Stimulated activated naive CD8-positive, alpha-beta T cell treated with anti-CD3 and anti-CD28 coated beads, Interleukin-15, Interleukin-2, amounts not matched to agents 100 ng/mL and 50 ng/mL, for 24 hours (primary cell): Measurements from ENCODE around the gene CLPTM1L.
"Not testable (repeated sequence)": the region's sequence is repeated elsewhere in the genome, so short reads cannot be mapped to it uniquely, and the experiment has no call there.

Source experiments
- H3K27ac Mint-ChIP-seq: one replicate; pipeline ENCODE4 v1.8.0; 2021; ENCODE audit warnings: mild to moderate bottlenecking, mixed read lengths
- H3K27me3 Mint-ChIP-seq: one replicate; pipeline ENCODE4 v1.8.0; 2021; ENCODE audit warnings: mixed read lengths
- H3K36me3 Mint-ChIP-seq: one replicate; pipeline ENCODE4 v1.8.0; 2021; ENCODE audit warnings: low read depth, mixed read lengths
- H3K4me1 Mint-ChIP-seq: one replicate; pipeline ENCODE4 v1.8.0; 2021; ENCODE audit warnings: low read depth, mixed read lengths
- H3K4me3 Mint-ChIP-seq: one replicate; pipeline ENCODE4 v1.8.0; 2021; ENCODE audit warnings: mild to moderate bottlenecking, mixed read lengths
- H3K9me3 Mint-ChIP-seq: one replicate; pipeline ENCODE4 v1.8.0; 2021; ENCODE audit warnings: mixed read lengths

CLPTM1L gene

DNA sequence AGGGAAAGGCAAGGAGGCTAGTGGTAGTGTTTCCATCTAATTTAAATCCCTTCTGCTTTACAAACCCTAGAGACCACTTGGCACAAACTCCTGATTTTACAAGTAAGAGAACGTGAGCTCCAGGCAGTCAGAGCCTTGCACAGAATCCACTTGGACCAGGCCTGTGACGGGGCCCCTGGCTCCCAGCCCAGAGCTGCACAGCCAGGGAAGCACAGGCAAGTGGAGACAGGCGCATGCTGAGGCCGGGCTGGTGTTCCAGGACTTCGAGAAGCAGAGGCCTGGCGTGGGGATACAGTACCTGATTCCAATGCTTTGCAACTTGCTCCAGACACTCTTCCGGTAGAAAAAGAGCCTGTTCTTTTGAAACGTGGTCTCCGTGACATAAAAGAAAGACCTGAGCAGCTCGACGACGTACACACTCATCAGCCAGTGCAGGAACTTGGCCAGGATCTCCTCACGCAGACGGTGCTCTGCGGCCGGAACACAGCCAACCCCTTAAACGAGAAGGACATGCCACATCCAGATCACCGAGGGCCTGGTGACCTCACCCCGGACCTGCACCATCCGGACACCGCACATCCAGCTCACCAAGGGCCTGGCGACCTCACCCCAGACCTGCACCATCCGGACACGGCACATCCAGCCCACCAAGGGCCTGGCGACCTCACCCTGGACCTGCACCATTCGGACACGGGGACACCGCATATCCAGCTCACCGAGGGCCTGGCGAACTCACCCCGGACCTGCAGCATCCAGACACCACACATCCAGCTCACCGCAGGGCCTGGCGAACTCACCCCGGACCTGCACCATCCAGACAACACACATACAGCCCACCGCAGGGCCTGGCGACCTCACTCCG, 62.5 kb downstream of the CLPTM1L start:
- no peaks in the 10 kb centered on the region for H3K4me1 Mint-ChIP-seq
- no peaks in the 10 kb centered on the region for H3K9me3 Mint-ChIP-seq
- H3K4me3 Mint-ChIP-seq, result no peak overlapping the region
- H3K36me3 Mint-ChIP-seq, result peaks cover 11% of the 10 kb centered on the region
- H3K27me3 Mint-ChIP-seq, result no peaks in the 10 kb centered on the region
- no peak overlapping the region for H3K27ac Mint-ChIP-seq

DNA sequence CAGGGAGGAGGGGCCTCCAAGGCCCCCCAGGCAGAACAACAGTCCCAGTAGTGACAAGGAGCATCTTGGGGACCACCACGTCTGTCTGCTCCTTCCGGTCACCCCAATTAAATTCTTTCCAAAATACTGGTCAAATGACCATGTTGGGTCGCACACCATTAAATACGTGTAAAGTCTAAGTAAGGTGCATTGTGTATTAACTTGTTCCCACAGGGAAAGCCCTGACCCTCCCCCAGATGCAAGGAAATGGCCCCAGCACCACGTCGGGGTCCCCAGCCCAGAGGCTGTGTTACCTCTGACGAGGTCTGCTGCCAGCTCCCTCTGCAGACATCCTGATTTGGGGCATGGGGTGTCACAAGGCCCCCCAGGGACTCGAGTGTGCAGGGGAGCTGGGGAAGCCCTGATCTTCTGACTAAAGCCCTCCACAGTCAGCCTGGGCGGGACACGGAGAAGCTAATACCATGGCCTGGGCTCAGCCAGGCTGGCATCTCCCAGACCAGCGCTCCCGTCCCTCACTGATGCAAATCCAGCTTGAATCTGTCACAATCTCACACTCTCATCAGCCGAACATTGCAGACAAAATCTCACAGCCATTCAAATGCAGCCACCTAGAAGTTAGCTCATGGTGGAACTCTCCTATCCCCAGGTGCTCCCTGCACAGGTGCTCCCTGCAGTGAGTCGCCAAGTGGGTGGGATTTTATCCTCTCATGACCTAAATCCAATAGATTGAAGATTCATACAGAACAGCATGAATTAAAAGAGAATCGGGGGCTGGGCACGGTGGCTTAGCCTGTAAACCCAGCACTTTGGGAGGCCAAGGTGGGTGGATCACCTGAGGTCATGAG, 63.6 kb downstream of the CLPTM1L start:
- no peaks in the 10 kb centered on the region for H3K4me1 Mint-ChIP-seq
- H3K4me3 Mint-ChIP-seq, result no peak overlapping the region
- H3K27me3 Mint-ChIP-seq, result no peaks in the 10 kb centered on the region
- no peaks in the 10 kb centered on the region for H3K9me3 Mint-ChIP-seq
- H3K27ac Mint-ChIP-seq, result no peak overlapping the region
- peaks cover 11% of the 10 kb centered on the region for H3K36me3 Mint-ChIP-seq

GRCh38 chr5:1280177-1281037, 64.5 kb downstream of the CLPTM1L start:
- Mint-ChIP-seq H3K27ac (no peak overlapping the region), H3K4me3 (no peak overlapping the region), H3K36me3 (peaks cover 11% of the 10 kb centered on the region), H3K27me3 (no peaks in the 10 kb centered on the region), H3K9me3 (no peaks in the 10 kb centered on the region), H3K4me1 (no peaks in the 10 kb centered on the region)

DNA sequence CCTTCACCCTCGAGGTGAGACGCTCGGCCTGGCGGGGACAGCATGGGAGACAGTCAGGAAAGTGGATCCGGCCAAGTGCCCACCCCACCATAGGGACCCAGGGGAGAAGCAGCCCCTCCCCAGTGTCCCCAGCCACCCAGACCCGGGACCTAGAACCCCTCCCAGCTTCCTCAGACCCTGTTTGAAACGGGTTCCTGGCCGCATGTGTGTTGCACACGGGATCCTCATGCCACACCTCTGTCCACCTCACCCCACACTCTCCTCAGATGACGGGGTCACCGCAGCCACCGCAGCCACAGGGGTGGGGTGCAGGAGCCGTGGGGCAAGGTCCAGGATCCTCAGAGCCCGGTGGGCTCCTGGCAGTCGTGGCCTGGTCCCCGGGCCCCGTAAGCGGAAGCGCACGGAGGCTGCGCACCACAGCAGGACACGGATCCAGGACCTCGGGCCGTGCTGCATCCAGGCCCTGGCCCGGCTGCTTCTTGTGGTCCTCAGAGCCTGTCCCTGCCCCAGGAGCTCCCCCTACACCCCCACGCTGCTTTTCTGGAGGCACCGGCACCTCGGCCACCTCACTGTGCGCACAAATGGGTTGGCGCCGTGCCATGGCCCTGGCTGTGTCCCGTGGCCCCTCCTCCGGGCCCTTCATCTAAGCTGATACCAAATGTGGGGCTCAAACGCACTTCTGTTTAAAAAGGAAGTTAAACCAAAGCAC, 65.3 kb downstream of the CLPTM1L start:
- no peak overlapping the region for H3K4me3 Mint-ChIP-seq
- H3K9me3 Mint-ChIP-seq, result no peaks in the 10 kb centered on the region
- H3K27me3 Mint-ChIP-seq, result no peaks in the 10 kb centered on the region
- H3K27ac Mint-ChIP-seq, result no peak overlapping the region
- peaks cover 11% of the 10 kb centered on the region for H3K36me3 Mint-ChIP-seq
- no peaks in the 10 kb centered on the region for H3K4me1 Mint-ChIP-seq

GRCh38 chr5:1278656-1279442, 66.0 kb downstream of the CLPTM1L start:
- Mint-ChIP-seq H3K9me3 (no peaks in the 10 kb centered on the region), H3K27ac (no peak overlapping the region), H3K27me3 (no peaks in the 10 kb centered on the region), H3K36me3 (peaks cover 11% of the 10 kb centered on the region), H3K4me3 (no peak overlapping the region), H3K4me1 (no peaks in the 10 kb centered on the region)

DNA sequence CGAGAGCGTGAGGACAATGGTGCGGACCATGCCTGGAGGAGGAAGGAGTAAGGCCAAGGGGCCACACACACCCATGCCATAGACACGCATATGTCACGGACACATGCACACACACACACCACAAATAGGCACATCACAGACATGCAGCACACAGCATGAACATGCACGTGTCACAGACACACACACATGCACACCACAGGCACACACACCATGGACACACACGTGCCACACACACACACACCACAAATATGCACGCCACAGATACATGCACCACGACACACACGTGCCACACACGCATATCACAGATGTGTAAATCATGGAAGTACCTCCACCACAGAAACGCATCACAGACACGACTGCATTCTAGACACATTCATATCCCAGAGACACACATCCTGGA, 66.7 kb downstream of the CLPTM1L start:
- Mint-ChIP-seq H3K4me1 (no peaks in the 10 kb centered on the region), H3K4me3 (no peak overlapping the region), H3K27me3 (no peaks in the 10 kb centered on the region), H3K36me3 (peaks cover 11% of the 10 kb centered on the region), H3K9me3 (no peaks in the 10 kb centered on the region), H3K27ac (no peak overlapping the region)

GRCh38 chr5:1277781-1278180, 67.1 kb downstream of the CLPTM1L start:
- H3K4me1 Mint-ChIP-seq, result no peaks in the 10 kb centered on the region
- peaks cover 11% of the 10 kb centered on the region for H3K36me3 Mint-ChIP-seq
- no peak overlapping the region for H3K27ac Mint-ChIP-seq
- H3K4me3 Mint-ChIP-seq, result no peak overlapping the region
- H3K27me3 Mint-ChIP-seq, result no peaks in the 10 kb centered on the region
- H3K9me3 Mint-ChIP-seq, result no peaks in the 10 kb centered on the region

- H3K36me3 Mint-ChIP-seq, result peaks cover 11% of the 10 kb centered on the region
- no peak overlapping the region for H3K27ac Mint-ChIP-seq
- no peaks in the 10 kb centered on the region for H3K4me1 Mint-ChIP-seq
- no peaks in the 10 kb centered on the region for H3K27me3 Mint-ChIP-seq
- H3K4me3 Mint-ChIP-seq, result no peak overlapping the region
- H3K9me3 Mint-ChIP-seq, result no peaks in the 10 kb centered on the region
Observed at GRCh38 chr5:1277331-1277730, 67.6 kb downstream of the CLPTM1L start.

DNA sequence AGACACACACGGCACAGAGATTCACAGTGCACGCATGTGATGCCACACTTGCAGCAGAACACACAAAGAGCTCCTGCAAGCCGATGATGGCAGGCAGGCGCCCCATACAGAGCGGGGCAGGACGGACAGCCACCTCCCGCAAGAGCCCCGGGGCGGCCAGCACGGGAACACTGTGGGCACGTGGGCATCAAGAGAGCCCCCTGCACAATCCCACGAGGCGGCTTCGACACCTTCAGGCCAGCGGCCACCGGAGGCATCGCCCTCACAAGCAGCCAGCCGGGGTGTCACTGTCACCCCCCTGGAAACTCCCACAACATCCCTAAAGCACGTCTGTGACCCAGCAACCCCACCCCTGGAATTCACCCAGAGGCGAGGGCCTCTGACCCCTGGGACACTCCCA, 68.0 kb downstream of the CLPTM1L start:
- H3K4me3 Mint-ChIP-seq, result no peak overlapping the region
- no peak overlapping the region for H3K27ac Mint-ChIP-seq
- peaks cover 12% of the 10 kb centered on the region for H3K36me3 Mint-ChIP-seq
- H3K27me3 Mint-ChIP-seq, result no peaks in the 10 kb centered on the region
- H3K9me3 Mint-ChIP-seq, result no peaks in the 10 kb centered on the region
- no peaks in the 10 kb centered on the region for H3K4me1 Mint-ChIP-seq

DNA sequence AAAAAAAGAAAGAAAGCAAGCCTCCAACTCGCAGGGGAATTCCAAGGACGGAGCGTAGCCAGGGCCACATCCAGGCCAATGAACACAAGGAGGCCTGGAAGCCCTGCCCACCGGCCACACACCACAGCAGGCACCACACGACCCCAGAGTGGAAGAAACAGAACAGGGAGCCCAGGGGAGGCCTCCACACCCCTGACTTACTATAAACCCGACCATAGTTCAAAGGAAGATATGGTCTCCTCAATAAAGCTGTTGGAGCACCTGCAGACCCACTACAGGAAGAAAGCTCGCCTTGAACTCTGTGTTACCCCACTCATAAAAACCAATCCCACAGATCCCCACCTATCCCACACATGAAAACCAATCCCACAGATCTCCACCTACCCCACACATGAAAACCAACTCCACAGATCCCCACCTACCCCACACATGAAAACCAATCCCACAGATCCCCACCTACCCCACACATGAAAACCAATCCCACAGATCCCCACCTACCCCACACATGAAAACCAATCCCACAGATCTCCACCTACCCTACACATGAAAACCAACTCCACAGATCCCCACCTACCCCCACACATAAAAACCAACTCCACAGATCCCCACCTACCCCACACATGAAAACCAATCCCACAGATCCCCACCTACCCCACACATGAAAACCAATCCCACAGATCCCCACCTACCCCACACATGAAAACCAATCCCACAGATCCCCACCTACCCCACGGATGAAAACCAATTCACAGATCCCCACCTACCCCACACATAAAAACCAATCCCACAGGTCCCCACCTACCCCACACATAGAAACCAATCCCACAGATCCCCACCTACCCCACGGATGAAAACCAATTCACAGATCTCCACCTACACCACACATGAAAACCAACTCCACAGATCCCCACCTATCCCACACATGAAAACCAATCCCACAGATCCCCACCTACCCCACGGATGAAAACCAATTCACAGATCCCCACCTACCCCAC, 69.2 kb downstream of the CLPTM1L start:
- H3K27ac Mint-ChIP-seq, H3K9me3 Mint-ChIP-seq, H3K27me3 Mint-ChIP-seq, H3K4me3 Mint-ChIP-seq, H3K4me1 Mint-ChIP-seq: not testable (repeated sequence)
- H3K36me3 Mint-ChIP-seq, result peaks cover 10% of the 10 kb centered on the region

DNA sequence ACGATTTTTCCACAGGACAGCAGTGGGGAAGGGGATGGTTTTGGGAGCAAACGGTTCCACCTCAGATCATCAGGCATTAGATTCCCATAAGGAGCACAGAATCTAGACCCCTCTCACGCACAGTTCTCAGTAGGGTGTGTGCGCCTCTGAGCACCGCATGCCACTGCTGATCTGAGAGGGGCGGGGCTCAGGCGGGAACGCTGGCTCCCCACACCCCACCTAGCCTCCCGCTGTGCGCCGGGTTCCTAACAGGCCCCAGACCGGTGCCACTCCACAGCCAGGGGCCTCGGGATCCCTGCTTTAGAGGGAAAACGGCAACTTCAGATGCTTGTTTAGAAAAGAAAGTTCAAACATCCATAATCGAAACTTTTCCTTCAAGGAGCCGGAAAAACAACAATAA, 70.4 kb downstream of the CLPTM1L start:
- Mint-ChIP-seq H3K9me3 (no peaks in the 10 kb centered on the region), H3K27ac (no peak overlapping the region), H3K36me3 (peaks cover 10% of the 10 kb centered on the region), H3K4me1 (peaks cover 2% of the 10 kb centered on the region), H3K27me3 (no peaks in the 10 kb centered on the region), H3K4me3 (no peak overlapping the region)

DNA sequence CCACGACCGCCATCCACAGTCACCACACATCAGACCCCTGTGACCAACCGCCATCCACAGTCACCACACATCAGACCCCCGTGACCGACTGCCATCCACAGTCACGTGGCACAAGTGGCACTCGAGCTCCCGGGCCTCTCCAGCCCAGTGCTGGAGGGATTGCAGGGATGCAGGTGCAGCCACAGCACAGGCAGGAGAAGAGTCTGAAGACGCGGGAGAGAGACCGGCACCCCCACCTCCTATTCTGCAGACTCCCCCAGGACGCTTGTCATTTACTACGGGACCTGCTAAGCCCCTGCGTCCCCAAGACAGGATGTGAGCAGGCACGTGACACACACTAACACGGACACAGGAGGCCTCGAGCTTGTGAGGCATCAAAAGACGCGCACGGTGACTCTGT, 71.2 kb downstream of the CLPTM1L start:
- Mint-ChIP-seq H3K4me3 (no peak overlapping the region), H3K9me3 (no peaks in the 10 kb centered on the region), H3K4me1 (peaks cover 9% of the 10 kb centered on the region), H3K27me3 (no peaks in the 10 kb centered on the region), H3K36me3 (peaks cover 13% of the 10 kb centered on the region), H3K27ac (no peak overlapping the region)

DNA sequence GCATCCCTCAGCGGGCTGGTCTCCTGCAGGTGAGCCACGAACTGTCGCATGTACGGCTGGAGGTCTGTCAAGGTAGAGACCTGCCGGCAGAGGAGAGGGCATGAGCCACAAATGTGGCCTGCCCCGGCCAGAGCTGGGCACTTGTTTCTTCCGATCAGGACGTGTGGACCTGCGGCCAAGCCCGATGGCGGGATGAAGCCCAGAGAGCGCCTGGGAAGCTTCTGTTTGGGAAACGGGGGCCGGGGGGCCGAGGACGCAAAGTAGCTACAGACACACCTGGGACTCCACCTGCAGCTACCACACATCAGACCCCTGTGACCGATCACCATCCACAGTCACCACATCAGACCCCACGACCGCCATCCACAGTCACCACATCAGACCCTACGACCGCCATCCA, 72.7 kb downstream of the CLPTM1L start:
- H3K27me3 Mint-ChIP-seq, result no peaks in the 10 kb centered on the region
- H3K27ac Mint-ChIP-seq, result no peak overlapping the region
- H3K36me3 Mint-ChIP-seq, result peaks cover 13% of the 10 kb centered on the region
- no peak overlapping the region for H3K4me3 Mint-ChIP-seq
- H3K9me3 Mint-ChIP-seq, result no peaks in the 10 kb centered on the region
- H3K4me1 Mint-ChIP-seq, result peaks cover 14% of the 10 kb centered on the region
